Breast epithelium (tissue), 4 donors: ENCODE data around the gene PIK3IP1. TPM values are rescaled to one million over a fixed set of nuclear protein-coding genes. Genes with fewer than 3 reads are reported as not detected.
A peak's percentile ranks its signal among the peaks of the same experiment; 100 is the strongest.

Experiments used
- DNase-seq, 2 donors: peaks; one replicate each; pipeline ENCODE4 v3.0.0-alpha.2; 2019; ENCODE audit warnings: low spot score in 2 of 2
- H3K27ac ChIP-seq, 2 donors: fragments of 200-600 bp; sonication (generic) in 1 of 2; one replicate each; pipeline ENCODE4 v1.5.1; 2016 to 2019; ENCODE audit warnings: mild to moderate bottlenecking in 1 of 2
- H3K27me3 ChIP-seq, 2 donors: fragments of 200-600 bp; sonication (generic) in 1 of 2; one replicate each; pipeline versions ENCODE4 v1.5.1 to v1.6.0; 2017 to 2019; ENCODE audit warnings: control low read depth in 1 of 2, mild to moderate bottlenecking in 1 of 2
- H3K36me3 ChIP-seq: fragments of 200-600 bp; one replicate; pipeline ENCODE4 v1.5.1; 2019
- H3K4me1 ChIP-seq, 2 donors: fragments of 200-600 bp; sonication (generic); one replicate each; pipeline ENCODE4 v1.5.1; 2016 to 2019; ENCODE audit warnings: control low read depth in 1 of 2
- H3K4me3 ChIP-seq, 3 donors: fragments of 200-600 bp; sonication (generic); 1 replicate in 2 of 3; 2 replicates in 1 of 3; pipeline ENCODE4 v1.5.1; 2016 to 2019; ENCODE audit warnings: mild to moderate bottlenecking in 3 of 3, moderate library complexity in 2 of 3
- H3K9me3 ChIP-seq, 2 donors: fragments of 200-600 bp; sonication (generic) in 1 of 2; one replicate each; pipeline ENCODE4 v1.5.1; 2016 to 2019; ENCODE audit warnings: control low read depth in 1 of 2
- POLR2A ChIP-seq: fragments of 450-650 bp; IDR thresholded peaks from one replicate; pipeline ENCODE4 v1.6.1; 2016; ENCODE audit warnings: antibody characterized with exemption, mild to moderate bottlenecking, moderate library complexity
- POLR2AphosphoS5 ChIP-seq, 3 donors: sonication (generic); formaldehyde crosslinking; IDR thresholded peaks; one replicate each; pipeline ENCODE4 v1.6.1; 2017; ENCODE audit warnings: antibody characterized with exemption in 3 of 3
- intact Hi-C: fragments of 100-400 bp; cut with DNase I; formaldehyde crosslinking; loops from one replicate; pipeline ENCODE4 v1.15.1; 2023; ENCODE audit warnings: low total_unique reads
- total RNA-seq, 3 donors: library from RNA; depleted of rRNA; stranded (reverse); fragments of >200 nt; gene quantifications; one replicate each; pipeline ENCODE4 v1.1.0, GENCODE V29; 2016
- TF ChIP-seq, protein P1 (sequence below), 3 donors: fragments of 450-650 bp; IDR thresholded peaks; one replicate each; pipeline ENCODE4 v1.5.1; 2016 to 2017; ENCODE audit warnings: antibody characterized with exemption in 3 of 3, mild to moderate bottlenecking in 3 of 3, moderate library complexity in 3 of 3

The PIK3IP1 gene
- total RNA-seq, 3 donors from 2014 or later, result 43.3 to 109 (median 72.5) TPM

GRCh38 chr22:31244046-31244942 lies 48.0 kb downstream of the PIK3IP1 start:
- Histone ChIP-seq H3K36me3 (no peaks in the 10 kb centered on the region), H3K4me3 (no peak overlapping the region), H3K27me3 (no peaks in the 10 kb centered on the region), H3K9me3 (no peaks in the 10 kb centered on the region), H3K4me1 (peaks cover 0 to 13% of the 10 kb centered on the region in 2 donors), H3K27ac (peak overlapping the region; percentile 72 to 75)
- no peak for TF ChIP-seq POLR2A
- TF ChIP-seq, protein P1, sequence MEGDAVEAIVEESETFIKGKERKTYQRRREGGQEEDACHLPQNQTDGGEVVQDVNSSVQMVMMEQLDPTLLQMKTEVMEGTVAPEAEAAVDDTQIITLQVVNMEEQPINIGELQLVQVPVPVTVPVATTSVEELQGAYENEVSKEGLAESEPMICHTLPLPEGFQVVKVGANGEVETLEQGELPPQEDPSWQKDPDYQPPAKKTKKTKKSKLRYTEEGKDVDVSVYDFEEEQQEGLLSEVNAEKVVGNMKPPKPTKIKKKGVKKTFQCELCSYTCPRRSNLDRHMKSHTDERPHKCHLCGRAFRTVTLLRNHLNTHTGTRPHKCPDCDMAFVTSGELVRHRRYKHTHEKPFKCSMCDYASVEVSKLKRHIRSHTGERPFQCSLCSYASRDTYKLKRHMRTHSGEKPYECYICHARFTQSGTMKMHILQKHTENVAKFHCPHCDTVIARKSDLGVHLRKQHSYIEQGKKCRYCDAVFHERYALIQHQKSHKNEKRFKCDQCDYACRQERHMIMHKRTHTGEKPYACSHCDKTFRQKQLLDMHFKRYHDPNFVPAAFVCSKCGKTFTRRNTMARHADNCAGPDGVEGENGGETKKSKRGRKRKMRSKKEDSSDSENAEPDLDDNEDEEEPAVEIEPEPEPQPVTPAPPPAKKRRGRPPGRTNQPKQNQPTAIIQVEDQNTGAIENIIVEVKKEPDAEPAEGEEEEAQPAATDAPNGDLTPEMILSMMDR (IDR thresholded peaks at IDR 0.05), result no peak
- no peak for TF ChIP-seq POLR2AphosphoS5 (IDR thresholded peaks at IDR 0.05)
- no peak for DNase-seq
- intact Hi-C loops, result no loop called here

GRCh38 chr22:31243339-31244045 lies 48.8 kb downstream of the PIK3IP1 start:
- intact Hi-C loops, result no loop called here
- H3K9me3 ChIP-seq, result no peaks in the 10 kb centered on the region
- DNase-seq, result no peak
- peaks cover 0 to 13% of the 10 kb centered on the region in 2 donors for H3K4me1 ChIP-seq
- H3K4me3 ChIP-seq, result no peak overlapping the region
- no peak for TF ChIP-seq POLR2AphosphoS5 (IDR thresholded peaks at IDR 0.05)
- TF ChIP-seq, protein P1 (IDR thresholded peaks at IDR 0.05), result no peak
- TF ChIP-seq POLR2A, result no peak
- peak overlapping the region; percentile 72 to 75 for H3K27ac ChIP-seq
- no peaks in the 10 kb centered on the region for H3K27me3 ChIP-seq
- H3K36me3 ChIP-seq, result no peaks in the 10 kb centered on the region

GRCh38 chr22:31241936-31242335 lies 50.4 kb downstream of the PIK3IP1 start:
- H3K36me3 ChIP-seq, result no peaks in the 10 kb centered on the region
- H3K27ac ChIP-seq, result no peak overlapping the region
- no peaks in the 10 kb centered on the region for H3K27me3 ChIP-seq
- no peak for DNase-seq
- TF ChIP-seq POLR2AphosphoS5 (IDR thresholded peaks at IDR 0.05) (no peak), POLR2A (no peak)
- TF ChIP-seq, protein P1 (IDR thresholded peaks at IDR 0.05), result no peak
- H3K4me1 ChIP-seq, result peaks cover 0 to 4% of the 10 kb centered on the region in 2 donors
- no peak overlapping the region for H3K4me3 ChIP-seq
- H3K9me3 ChIP-seq, result no peaks in the 10 kb centered on the region
- intact Hi-C loops, result no loop called here

GRCh38 chr22:31241200-31241599 lies 51.1 kb downstream of the PIK3IP1 start:
- TF ChIP-seq POLR2A (no peak), POLR2AphosphoS5 (IDR thresholded peaks at IDR 0.05) (no peak)
- TF ChIP-seq, protein P1 (IDR thresholded peaks at IDR 0.05), result no peak
- Histone ChIP-seq H3K4me1 (peaks cover 0 to 4% of the 10 kb centered on the region in 2 donors), H3K36me3 (no peaks in the 10 kb centered on the region), H3K9me3 (no peaks in the 10 kb centered on the region), H3K4me3 (no peak overlapping the region), H3K27ac (no peak overlapping the region), H3K27me3 (no peaks in the 10 kb centered on the region)
- no peak for DNase-seq
- intact Hi-C loops, result no loop called here
